Rectal smooth muscle tissue (tissue), 1 donor: ENCODE measurements around the gene FBLN2.

ENCODE experiments used
- H3K27ac ChIP-seq: one replicate; pipeline ENCODE4 v1.7.0; 2013; ENCODE audit warnings: low read depth, low read length, inconsistent platforms
- H3K27me3 ChIP-seq: one replicate; pipeline ENCODE4 v1.7.0; 2013; ENCODE audit warnings: low read length; ENCODE audit not compliant: control insufficient read depth, insufficient read depth
- H3K36me3 ChIP-seq: one replicate; pipeline ENCODE4 v1.7.0; 2013; ENCODE audit warnings: low read length; ENCODE audit not compliant: control insufficient read depth, insufficient read depth
- H3K4me1 ChIP-seq: one replicate; pipeline ENCODE4 v1.7.0; 2013; ENCODE audit warnings: low read length; ENCODE audit not compliant: control insufficient read depth, insufficient read depth
- H3K4me3 ChIP-seq: one replicate; pipeline ENCODE4 v1.7.0; 2013; ENCODE audit warnings: low read length
- H3K9ac ChIP-seq: one replicate; pipeline ENCODE4 v1.7.0; 2013; ENCODE audit warnings: low read length

FBLN2 gene

DNA sequence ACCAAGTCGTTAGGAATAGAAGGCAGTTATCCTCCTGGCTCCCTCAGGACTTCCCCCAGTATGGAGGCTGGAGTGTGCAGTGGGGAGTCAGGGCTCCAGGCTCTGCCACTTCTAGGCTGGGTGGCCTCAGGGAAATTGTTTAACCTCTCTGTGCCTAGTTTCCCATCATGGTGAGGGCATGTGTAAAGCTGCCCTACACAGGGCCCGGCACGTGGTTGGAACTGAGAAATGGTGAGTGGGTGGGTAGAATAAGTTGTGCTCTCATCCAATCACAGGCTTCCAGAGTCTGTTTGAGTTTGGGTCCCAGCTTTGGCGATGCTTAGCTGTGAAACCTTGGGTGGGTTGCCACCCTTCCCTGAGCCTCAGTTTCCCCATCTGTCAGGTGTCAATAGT is 117.3 kb downstream of the FBLN2 start:
- no peak overlapping the region for H3K27ac ChIP-seq
- H3K9ac ChIP-seq, result no peak overlapping the region
- H3K4me1 ChIP-seq, result no peaks in the 10 kb centered on the region
- H3K36me3 ChIP-seq, result no peaks in the 10 kb centered on the region
- peaks cover 6% of the 10 kb centered on the region for H3K27me3 ChIP-seq
- H3K4me3 ChIP-seq, result no peak overlapping the region

DNA sequence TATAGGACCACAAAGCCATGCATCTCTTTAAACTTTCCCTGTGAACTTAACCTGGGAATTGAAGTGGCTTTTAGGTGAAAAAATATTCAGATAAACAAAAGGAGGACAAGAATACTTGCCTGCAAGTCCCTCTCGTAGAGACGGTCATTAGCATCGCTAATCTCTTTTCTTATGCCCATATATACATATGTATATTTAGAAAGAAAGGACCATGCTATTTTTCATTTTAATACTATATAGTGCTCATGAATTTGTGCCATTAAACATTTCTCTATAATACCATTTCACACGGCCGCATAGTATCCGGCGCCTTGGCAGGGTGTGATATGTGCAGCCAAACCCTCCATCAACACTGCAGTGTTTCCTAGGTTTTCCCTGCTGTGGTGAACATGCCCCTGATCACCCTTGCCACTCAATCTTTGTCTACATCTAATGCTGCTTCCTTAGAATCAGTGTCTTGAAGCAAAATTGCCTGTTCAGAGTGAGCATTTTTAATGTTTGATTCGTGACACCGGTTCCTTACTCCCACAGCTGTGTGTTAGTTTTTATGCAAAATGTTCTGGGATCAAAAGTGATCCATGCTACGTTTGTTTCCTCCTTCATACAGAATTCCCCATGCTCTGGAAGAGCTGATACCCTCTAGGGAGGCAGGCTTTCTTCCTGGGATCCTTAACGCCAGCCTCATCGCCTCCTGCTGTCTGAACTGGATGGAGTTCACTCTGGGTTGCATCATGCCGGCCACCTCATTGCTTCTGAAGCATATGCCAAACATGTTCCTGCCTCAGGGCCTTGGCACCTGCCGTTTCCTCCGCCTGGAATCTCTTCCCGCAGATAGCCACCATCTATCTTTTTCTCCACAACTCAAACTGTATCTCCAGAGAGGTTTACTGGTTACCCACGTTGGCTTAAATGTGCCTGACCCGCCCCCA is 118.1 kb downstream of the FBLN2 start:
- H3K4me1 ChIP-seq, result no peaks in the 10 kb centered on the region
- H3K27ac ChIP-seq, result no peak overlapping the region
- H3K4me3 ChIP-seq, result no peak overlapping the region
- no peaks in the 10 kb centered on the region for H3K36me3 ChIP-seq
- H3K9ac ChIP-seq, result no peak overlapping the region
- H3K27me3 ChIP-seq, result peaks cover 2% of the 10 kb centered on the region

DNA sequence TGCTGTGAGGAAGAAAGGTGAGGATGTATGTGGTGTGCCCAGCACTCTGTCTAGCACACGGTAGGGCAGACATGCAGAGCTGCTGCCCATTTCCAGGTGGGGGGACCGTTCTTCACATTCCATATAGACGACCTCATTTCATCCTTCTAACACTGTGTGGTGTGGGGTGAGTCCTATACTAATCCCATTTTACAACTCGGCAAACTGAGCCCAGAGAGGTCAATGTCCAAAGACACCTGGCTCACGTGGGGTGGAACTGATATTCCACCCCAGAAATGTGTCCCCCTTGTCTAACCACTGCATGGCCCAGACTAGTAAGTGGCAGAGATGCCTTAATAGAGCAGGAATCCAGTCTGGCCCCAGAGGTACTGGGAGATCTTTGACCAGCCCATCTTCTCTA is 119.2 kb downstream of the FBLN2 start:
- H3K4me3 ChIP-seq, result no peak overlapping the region

DNA sequence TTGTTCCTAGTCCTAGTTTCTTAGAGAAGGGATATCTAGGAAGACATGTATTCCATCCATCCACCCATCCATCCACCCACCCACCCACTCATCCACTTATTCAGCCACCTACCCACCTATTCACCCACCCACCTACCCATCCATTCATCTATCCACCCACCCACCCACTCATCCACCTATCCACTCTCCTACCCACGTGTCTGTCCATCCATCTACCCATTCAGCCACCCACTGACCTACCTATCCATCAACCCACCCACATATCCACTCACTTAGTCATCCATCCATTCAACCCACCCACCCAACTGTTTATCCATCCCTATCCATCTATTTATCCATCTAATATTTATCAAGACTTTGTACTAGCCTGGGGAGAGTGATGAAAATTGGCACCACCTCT is 120.5 kb downstream of the FBLN2 start:
- Histone ChIP-seq H3K36me3 (no peaks in the 10 kb centered on the region), H3K4me3 (no peak overlapping the region), H3K27me3 (peaks cover 2% of the 10 kb centered on the region), H3K9ac (no peak overlapping the region), H3K4me1 (no peaks in the 10 kb centered on the region), H3K27ac (no peak overlapping the region)

More for the DNA sequence above, 119.2 kb downstream of the FBLN2 start:
- no peak overlapping the region for H3K27ac ChIP-seq
- H3K9ac ChIP-seq, result no peak overlapping the region
- no peaks in the 10 kb centered on the region for H3K4me1 ChIP-seq
- H3K36me3 ChIP-seq, result no peaks in the 10 kb centered on the region
- peaks cover 2% of the 10 kb centered on the region for H3K27me3 ChIP-seq

DNA sequence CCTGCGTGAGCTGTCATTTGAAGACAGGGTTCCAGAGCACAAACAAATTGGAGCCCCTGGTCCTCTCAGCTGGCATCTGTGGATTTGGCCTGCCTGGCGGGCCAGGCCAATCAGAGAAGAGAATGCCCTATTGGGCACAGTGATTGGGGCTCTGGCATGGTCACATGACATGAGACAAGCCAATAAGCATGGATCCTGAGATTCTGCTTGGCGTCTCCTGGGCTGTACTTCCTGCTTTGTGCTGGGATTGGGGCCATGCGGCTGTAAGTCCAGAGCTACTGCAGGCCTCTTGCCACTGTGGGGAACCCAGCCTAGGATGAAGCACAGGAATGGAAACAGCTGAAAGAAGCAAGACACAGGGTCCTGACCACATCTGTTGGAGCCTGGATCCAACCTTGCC is 121.4 kb downstream of the FBLN2 start:
- H3K9ac ChIP-seq, result no peak overlapping the region

DNA sequence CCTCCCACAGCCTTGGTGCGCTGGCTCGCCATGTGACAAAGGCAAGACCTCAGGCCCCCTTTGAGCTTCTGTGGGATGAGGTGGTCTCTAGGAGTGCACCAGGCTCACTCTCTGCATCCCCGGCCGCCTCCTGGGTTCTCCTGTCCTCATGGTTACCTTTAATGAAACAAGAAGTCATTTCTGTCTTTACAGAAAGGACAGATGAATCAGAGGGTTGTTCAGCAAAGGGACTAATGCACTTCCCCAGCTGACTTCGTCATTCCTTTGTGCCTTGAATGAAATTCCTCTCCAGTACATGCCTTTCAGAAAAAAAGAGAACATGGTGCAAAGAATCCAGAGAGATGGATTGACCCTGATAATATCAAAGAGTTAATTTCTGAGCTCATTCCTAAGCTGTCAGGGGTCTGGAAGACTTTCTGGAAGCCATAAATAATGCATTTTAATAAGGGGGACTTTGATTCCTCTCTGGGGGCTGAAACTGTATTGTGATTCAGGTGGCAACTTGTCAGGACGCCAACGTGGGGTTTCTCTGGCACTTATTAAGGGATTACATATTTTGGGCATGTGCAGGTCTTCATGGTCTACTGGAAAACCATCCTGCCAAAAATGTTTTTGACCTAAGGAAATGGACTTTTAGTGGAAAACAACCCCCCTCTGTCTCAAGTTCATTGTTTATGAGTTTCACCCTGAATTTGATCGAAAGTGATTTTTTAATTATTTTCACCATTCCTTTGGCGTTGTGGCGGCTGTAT is 122.7 kb downstream of the FBLN2 start:
- Histone ChIP-seq H3K9ac (no peak overlapping the region), H3K4me3 (no peak overlapping the region), H3K36me3 (no peaks in the 10 kb centered on the region), H3K27ac (no peak overlapping the region), H3K4me1 (no peaks in the 10 kb centered on the region), H3K27me3 (no peaks in the 10 kb centered on the region)

More for the DNA sequence above, 121.4 kb downstream of the FBLN2 start:
- no peaks in the 10 kb centered on the region for H3K4me1 ChIP-seq
- H3K27ac ChIP-seq, result no peak overlapping the region
- peaks cover 2% of the 10 kb centered on the region for H3K27me3 ChIP-seq
- H3K36me3 ChIP-seq, result no peaks in the 10 kb centered on the region
- no peak overlapping the region for H3K4me3 ChIP-seq

DNA sequence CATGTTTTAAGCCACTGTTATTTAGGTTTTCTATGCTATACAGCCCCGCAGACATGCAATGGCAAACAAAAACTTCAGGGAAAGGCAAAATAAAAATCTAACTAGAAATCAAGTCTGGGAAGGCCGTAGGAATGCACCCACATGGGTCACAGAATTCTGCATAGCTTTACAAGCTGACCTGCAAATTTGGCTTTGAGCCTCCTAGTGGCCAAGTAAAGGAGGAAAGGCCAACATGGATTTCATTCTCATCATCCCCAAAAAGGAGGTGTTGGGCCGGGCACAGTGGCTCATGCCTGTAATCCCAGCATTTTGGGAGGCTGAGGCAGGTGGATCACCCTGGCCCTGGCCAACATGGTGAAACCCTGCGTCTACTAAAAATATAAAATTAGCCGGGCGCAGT is 124.3 kb downstream of the FBLN2 start:
- Histone ChIP-seq H3K27ac (no peak overlapping the region), H3K27me3 (no peaks in the 10 kb centered on the region), H3K4me3 (no peak overlapping the region), H3K9ac (no peak overlapping the region), H3K4me1 (no peaks in the 10 kb centered on the region), H3K36me3 (no peaks in the 10 kb centered on the region)

DNA sequence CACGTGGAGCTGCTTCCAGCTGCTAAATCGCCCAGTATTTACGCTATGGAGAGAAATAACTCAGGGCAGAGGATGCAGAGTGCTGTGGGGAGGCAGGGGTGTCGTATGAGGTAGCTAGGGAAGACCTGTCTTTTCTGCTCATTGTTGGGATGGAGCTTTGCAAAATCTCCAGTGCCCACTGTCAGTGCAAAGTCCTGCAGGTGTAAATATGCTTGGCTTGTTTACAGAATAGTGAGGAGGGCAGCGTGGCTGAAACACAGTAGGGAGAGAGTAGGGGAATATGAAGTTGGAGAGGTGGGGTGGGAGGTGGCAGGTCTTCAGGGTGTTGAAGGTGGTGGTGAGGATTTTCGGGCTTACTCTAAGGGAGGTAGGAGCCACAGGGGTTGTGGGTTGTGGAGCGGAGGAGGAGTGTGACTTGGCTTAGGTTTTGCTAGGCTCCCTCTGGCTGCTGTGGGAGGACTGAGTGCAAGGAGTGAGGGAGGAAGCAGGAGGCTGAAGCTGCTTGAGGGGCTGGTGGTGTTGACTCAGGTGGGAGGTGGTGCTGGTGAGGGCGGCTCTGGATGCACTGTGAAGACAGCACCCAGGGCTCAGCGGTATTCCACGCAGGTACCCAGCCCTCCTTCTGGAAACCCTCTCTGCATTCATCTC is 125.7 kb downstream of the FBLN2 start:
- H3K4me3 ChIP-seq, result no peak overlapping the region
- no peaks in the 10 kb centered on the region for H3K27me3 ChIP-seq
- no peak overlapping the region for H3K27ac ChIP-seq
- H3K4me1 ChIP-seq, result no peaks in the 10 kb centered on the region
- H3K9ac ChIP-seq, result no peak overlapping the region
- H3K36me3 ChIP-seq, result no peaks in the 10 kb centered on the region

DNA sequence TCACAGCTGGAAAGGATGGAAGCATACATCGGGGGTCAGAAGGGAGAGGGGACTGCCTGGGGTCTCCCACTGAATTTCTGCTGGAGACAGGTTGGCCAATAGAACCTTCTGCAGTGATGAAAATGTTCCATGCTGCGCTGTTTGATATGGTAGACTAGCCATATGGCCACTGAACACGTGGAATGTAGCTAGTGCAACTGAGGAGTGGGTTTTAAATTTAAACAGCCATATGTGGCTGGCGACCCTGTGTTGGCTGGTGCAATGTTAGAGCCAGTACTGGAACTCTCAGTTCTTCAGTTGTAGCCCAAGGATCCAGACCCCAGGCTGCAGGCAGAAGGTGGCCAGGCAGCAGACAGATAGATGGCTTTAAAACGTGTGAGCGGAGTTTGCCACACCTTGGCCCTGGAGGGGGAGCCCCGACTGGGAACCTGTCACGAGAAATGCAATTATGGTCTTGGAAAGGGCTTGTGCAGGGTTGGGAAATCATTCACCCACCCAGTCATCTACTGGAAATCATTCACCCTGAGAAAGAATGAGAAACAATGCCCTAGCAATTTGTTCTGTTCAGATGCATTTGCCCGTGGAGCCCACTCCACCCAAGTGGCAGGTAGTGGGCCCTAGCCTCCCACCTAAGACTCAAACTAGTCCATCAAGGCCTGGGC is 127.6 kb downstream of the FBLN2 start:
- H3K9ac ChIP-seq, result no peak overlapping the region
- no peak overlapping the region for H3K4me3 ChIP-seq
- no peaks in the 10 kb centered on the region for H3K4me1 ChIP-seq
- no peaks in the 10 kb centered on the region for H3K27me3 ChIP-seq
- H3K36me3 ChIP-seq, result no peaks in the 10 kb centered on the region
- no peak overlapping the region for H3K27ac ChIP-seq

DNA sequence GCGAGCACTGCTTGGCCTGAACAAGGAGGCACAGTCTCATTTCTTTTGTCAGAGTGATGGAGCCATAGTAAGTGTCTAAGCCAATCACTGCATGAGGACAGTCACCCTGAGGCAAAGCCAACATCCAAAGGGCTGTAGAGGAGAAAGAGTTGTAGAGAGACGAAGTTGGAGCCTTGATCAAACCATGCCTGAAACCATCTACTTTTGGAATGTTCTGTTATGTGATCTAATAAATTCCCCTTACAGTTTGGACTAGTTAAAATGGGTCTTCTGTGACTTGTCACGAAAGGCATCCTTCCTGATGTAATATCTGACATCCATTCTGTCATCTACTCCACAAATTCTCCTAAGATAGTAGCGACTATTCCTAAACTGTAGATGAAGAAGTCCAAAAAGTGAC is 128.3 kb downstream of the FBLN2 start:
- Histone ChIP-seq H3K27me3 (no peaks in the 10 kb centered on the region), H3K4me3 (no peak overlapping the region), H3K27ac (no peak overlapping the region), H3K36me3 (no peaks in the 10 kb centered on the region), H3K9ac (no peak overlapping the region), H3K4me1 (no peaks in the 10 kb centered on the region)

DNA sequence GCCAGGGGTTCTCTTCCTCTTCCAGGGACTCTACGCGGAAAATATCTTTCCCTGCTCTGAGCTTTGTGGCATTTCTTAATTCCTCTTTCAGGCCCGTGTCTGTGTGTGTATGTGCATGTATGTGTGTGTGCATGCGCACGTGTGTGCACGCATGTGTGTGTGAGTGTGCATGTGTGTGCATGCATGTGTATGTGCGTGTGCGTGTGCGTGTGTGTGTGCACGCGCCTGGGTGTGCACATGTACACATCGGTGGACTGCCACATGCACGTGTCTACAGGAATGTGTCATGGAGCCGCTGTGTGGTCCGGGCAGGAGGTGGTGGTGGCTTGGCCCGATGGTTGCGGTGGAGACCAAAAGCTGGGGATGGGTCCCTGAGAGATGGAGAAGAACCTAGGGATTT is 133.0 kb downstream of the FBLN2 start:
- no peak overlapping the region for H3K27ac ChIP-seq
- H3K4me3 ChIP-seq, result no peak overlapping the region
- H3K36me3 ChIP-seq, result no peaks in the 10 kb centered on the region
- H3K4me1 ChIP-seq, result no peaks in the 10 kb centered on the region
- no peak overlapping the region for H3K9ac ChIP-seq
- no peaks in the 10 kb centered on the region for H3K27me3 ChIP-seq
